GM12878 (cell line): ENCODE data around the gene TTLL1.
A peak's percentile ranks its signal among the peaks of the same experiment; 100 is the strongest.

Source experiments
- BCLAF1 ChIP-seq: fragments of 450-650 bp; IDR thresholded peaks from 2 replicates; pipeline ENCODE4 v1.6.1; 2017; ENCODE audit warnings: antibody characterized with exemption, mild to moderate bottlenecking, moderate library complexity
- CEBPB ChIP-seq, 2 experiments: fragments of 150-350 bp in 1 of 2; IDR thresholded peaks; 2 replicates each; pipeline ENCODE4 v1.6.1; 2012 to 2014; ENCODE audit warnings: low read depth in 2 of 2, low read length in 2 of 2, borderline replicate concordance in 1 of 2, inconsistent platforms in 1 of 2
- CTCF ChIP-seq, 3 experiments: IDR thresholded peaks in 2 of 3; conservative IDR thresholded peaks in 1 of 3; 2 replicates each; pipeline ENCODE4 v1.5.1; 2011; ENCODE audit warnings: low read depth in 3 of 3, low read length in 3 of 3, mild to moderate bottlenecking in 3 of 3, control low read depth in 2 of 3, moderate library complexity in 2 of 3, inconsistent platforms in 1 of 3, mixed read lengths in 1 of 3; ENCODE audit not compliant: control insufficient read depth in 2 of 3, insufficient read depth in 1 of 3; ENCODE audit errors: extremely low read depth in 1 of 3
- EED ChIP-seq: sonication (generic); IDR thresholded peaks from 2 replicates; pipeline ENCODE4 v1.6.1; 2016; ENCODE audit warnings: antibody characterized with exemption, low read depth
- ELK1 ChIP-seq: IDR thresholded peaks from 2 replicates; pipeline ENCODE4 v1.6.1; 2012; ENCODE audit warnings: low read depth, low read length, improper control_type of control experiment
- EZH2 ChIP-seq: IDR thresholded peaks from 2 replicates; pipeline ENCODE4 v1.6.1; 2012; ENCODE audit warnings: low read depth, mild to moderate bottlenecking, control low read depth, inconsistent platforms, low read length, borderline replicate concordance; ENCODE audit not compliant: control insufficient read depth
- MEF2B ChIP-seq: fragments of 450-650 bp; IDR thresholded peaks from 2 replicates; pipeline ENCODE4 v1.6.1; 2018; ENCODE audit warnings: mild to moderate bottlenecking, moderate library complexity; ENCODE audit not compliant: partially characterized antibody, poor library complexity, severe bottlenecking
- NR2C2 ChIP-seq: IDR thresholded peaks from 2 replicates; pipeline ENCODE4 v1.6.1; 2011; ENCODE audit warnings: borderline replicate concordance, low read depth; ENCODE audit not compliant: control insufficient read depth, insufficient read length
- POLR2A ChIP-seq: IDR thresholded peaks from 2 replicates; pipeline ENCODE4 v1.6.1; 2011; ENCODE audit warnings: low read depth, mild to moderate bottlenecking, low read length
- RCOR1 ChIP-seq: conservative IDR thresholded peaks from 2 replicates; pipeline ENCODE4 v1.6.1; 2012; ENCODE audit warnings: low read depth, low read length, improper control_type of control experiment
- ZZZ3 ChIP-seq: IDR thresholded peaks from 2 replicates; pipeline ENCODE4 v1.6.1; 2011; ENCODE audit warnings: low read depth; ENCODE audit not compliant: control insufficient read depth, insufficient read length

GRCh38 chr22:43053176-43053575 is 36.0 kb downstream of the TTLL1 start:
- TF ChIP-seq ZZZ3, result no peak
- TF ChIP-seq BCLAF1, result no peak
- TF ChIP-seq EED, result no peak
- no peak for TF ChIP-seq RCOR1
- no peak for TF ChIP-seq ELK1
- TF ChIP-seq CTCF (IDR thresholded peaks at IDR 0.05 in 2 of 3, conservative IDR thresholded peaks at IDR 0.05 in 1 of 3; ENCODE audit: control insufficient read depth in 2 of 3, extremely low read depth in 1 of 3, insufficient read depth in 1 of 3, low read depth in 3 of 3, low read length in 3 of 3), result peak in 2 of 3 experiments; percentile 4 to 31; a peak in 1 of 6 replicates
- TF ChIP-seq EZH2, result no peak
- TF ChIP-seq POLR2A, result no peak
- no peak for TF ChIP-seq CEBPB (IDR thresholded peaks at IDR 0.05; ENCODE audit: borderline replicate concordance in 1 of 2, low read depth in 2 of 2, low read length in 2 of 2)
- TF ChIP-seq NR2C2, result no peak
- no peak for TF ChIP-seq MEF2B
